ENCODE results near the gene APC2.
"Not testable (repeated sequence)": the region's sequence is repeated elsewhere in the genome, so short reads cannot be mapped to it uniquely, and the experiment has no call there.

The APC2 gene

DNA sequence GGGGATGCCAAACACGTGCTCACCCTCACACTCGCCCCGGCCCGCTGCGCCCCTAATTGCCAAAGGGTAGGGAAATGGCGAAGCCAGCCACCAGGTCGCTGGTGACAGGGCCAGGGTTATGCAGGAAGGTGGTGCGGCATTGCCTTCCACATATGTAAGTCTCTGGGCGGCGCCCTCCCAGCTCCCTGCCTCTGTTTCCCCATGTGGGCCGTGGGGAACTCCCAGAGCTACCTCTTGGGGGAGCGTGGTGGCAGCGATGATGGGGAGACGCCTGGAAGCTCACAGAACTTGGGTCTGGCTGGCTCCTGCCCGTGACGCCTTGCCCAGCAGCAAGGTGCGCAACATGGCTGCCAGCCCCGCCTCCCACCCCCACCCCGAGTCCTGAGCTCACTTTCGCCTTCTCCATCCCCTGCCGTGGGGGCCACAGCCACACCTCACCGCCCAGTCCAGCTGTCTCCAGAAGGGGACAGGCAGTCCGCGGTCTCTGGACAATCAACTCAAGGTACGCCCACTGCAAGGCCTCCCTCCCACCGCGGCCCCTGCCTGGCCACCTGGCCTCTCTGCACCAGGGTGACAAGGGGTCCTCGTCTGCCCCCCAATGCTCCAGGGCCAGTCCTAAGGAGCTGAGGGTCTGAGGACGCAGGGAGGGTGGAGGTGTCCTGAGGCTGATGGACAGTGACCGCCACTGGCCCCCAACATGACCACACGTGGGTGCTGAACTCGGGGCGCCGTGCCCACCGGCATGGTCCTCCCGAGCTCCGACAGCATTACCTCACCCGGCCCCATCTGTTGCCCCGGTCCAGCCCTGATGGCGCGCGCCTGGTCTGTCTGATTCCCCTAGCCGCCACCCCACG lies 22.5 kb downstream of the APC2 start:
- Histone ChIP-seq H3K4me1 (ENCODE audit: control insufficient read depth in 1 of 2, insufficient read depth in 2 of 2, low read length in 2 of 2) (peaks cover 0 to 58% of the 10 kb centered on the region in 2 donors), H3K27me3 (ENCODE audit: low read depth, low read length) (peaks cover 34% of the 10 kb centered on the region), H3K27ac (ENCODE audit: low read length) (no peak overlapping the region), H3K4me3 (ENCODE audit: low read depth in 1 of 2, low read length in 2 of 2) (no peak overlapping the region), H3K36me3 (ENCODE audit: control insufficient read depth in 1 of 2, insufficient read depth in 2 of 2, low read length in 2 of 2) (peaks cover 0 to 24% of the 10 kb centered on the region in 2 donors), H3K9me3 (ENCODE audit: control insufficient read depth in 1 of 2, low read length in 2 of 2) (no peaks in the 10 kb centered on the region)

DNA sequence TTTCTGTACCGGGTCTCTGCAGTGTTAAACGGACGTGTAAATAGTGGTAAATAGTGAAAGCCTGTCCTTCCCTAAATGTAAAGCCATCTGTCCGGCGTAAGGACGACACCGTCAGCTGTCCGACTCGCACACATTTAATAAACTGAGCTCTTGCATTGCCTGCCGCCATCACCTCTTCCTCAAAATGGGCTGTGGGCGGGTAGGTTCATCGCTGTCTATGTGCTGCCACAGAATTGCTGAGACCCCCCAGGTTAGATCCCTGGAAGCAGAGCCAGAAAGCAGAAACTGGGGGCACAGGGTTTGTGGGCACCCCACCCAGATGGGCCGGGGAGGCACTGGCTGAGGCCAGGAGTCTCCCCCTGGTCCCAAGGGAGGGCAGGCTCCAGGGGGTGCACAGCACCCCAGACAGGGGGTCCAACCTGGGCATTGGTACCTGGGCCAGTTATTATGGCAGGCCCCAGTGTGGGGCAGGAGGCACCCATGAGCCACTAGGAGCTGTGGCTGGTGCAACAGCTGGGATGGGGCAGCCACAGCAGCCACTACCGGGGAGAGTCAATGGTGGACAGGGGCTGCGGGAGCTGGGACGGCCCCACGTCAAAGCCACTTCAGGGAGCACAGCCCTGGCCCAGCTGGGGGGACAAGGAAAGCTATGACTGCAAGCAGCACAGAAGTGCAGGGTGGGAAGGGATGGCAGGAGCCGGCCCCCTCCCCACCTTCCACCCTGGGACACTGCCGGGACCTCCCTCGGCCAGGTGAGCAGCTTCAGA lies 23.3 kb downstream of the APC2 start:
- peaks cover 0 to 24% of the 10 kb centered on the region in 2 donors for H3K36me3 ChIP-seq (ENCODE audit: control insufficient read depth in 1 of 2, insufficient read depth in 2 of 2, low read length in 2 of 2)
- no peak overlapping the region for H3K27ac ChIP-seq (ENCODE audit: low read length)
- H3K4me3 ChIP-seq (ENCODE audit: low read depth in 1 of 2, low read length in 2 of 2), result no peak overlapping the region
- H3K27me3 ChIP-seq (ENCODE audit: low read depth, low read length), result peaks cover 32% of the 10 kb centered on the region
- H3K9me3 ChIP-seq (ENCODE audit: control insufficient read depth in 1 of 2, low read length in 2 of 2), result no peaks in the 10 kb centered on the region
- peaks cover 0 to 56% of the 10 kb centered on the region in 2 donors for H3K4me1 ChIP-seq (ENCODE audit: control insufficient read depth in 1 of 2, insufficient read depth in 2 of 2, low read length in 2 of 2)

DNA sequence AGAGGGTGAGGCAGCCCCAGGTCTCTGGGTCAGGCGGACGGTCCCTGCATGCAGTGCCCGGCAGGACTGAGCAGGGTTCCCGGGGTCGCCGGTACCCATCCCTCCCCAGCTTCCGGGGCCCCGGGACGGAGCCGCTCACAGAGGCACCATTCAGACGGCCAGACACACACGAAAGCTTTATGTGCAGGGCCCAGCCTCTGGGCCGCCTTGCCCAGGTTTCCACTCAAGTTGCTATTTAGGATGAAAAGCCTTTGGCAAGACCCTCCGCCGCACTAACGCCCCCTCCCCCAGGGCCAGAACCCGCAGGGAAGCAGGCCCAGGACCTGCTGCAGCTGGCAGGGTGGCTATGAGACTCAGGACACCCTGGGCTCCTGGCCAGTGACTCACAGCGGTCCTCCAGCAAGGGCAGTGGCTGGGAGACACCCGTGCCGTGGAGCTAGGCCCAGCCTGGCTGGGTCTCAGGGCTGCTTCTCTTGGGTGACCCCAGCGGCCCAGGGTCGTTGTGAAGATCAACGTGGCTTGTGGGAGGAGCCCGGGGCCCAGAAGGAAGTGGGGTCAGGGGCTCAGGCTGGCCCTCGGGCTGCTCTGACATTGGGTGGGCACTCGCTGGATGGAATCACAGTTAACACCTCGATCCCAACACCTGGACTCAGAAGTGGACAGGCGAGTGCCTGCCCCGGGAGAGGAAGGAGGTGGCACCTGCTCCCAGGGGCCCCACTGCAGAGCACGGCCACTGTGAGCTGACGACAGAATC lies 24.3 kb downstream of the APC2 start:
- H3K36me3 ChIP-seq (ENCODE audit: control insufficient read depth in 1 of 2, insufficient read depth in 2 of 2, low read length in 2 of 2), result peaks cover 0 to 24% of the 10 kb centered on the region in 2 donors
- H3K9me3 ChIP-seq (ENCODE audit: control insufficient read depth in 1 of 2, low read length in 2 of 2), result no peaks in the 10 kb centered on the region
- peaks cover 26% of the 10 kb centered on the region for H3K27me3 ChIP-seq (ENCODE audit: low read depth, low read length)
- no peak overlapping the region for H3K27ac ChIP-seq (ENCODE audit: low read length)
- H3K4me3 ChIP-seq (ENCODE audit: low read depth in 1 of 2, low read length in 2 of 2), result no peak overlapping the region
- H3K4me1 ChIP-seq (ENCODE audit: control insufficient read depth in 1 of 2, insufficient read depth in 2 of 2, low read length in 2 of 2), result peaks cover 0 to 53% of the 10 kb centered on the region in 2 donors

DNA sequence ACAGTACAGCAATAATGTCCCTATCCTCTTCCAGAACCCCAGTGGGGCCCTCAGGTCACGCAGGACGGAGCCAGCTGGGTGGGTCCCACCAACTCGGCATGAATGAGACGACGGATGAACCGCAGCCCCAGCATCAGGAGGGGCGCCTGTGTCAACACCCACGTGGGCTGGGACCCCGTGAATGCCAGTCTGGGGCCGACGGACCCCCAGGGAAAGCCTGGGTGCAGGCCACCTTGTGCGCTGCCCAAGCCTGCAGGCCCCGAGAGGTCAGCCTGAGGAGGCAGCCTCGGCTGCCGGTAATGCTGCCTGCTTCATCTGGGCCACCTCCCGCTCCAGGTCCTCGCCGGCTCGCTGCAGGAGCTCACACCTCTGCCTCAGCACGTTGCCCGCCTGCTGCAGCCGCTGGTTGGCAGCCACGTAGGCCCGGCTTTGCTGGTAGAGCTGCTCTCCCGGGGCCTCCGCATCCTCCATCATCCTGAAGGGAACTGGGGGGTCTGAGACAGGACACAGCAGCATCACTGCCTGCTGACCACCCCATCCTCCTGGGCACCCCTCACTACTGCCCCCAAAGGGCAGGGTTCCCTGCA lies 24.9 kb downstream of the APC2 start:
- Histone ChIP-seq H3K4me3 (ENCODE audit: low read depth in 1 of 2, low read length in 2 of 2) (no peak overlapping the region), H3K4me1 (ENCODE audit: control insufficient read depth in 1 of 2, insufficient read depth in 2 of 2, low read length in 2 of 2) (peaks cover 0 to 50% of the 10 kb centered on the region in 2 donors), H3K27me3 (ENCODE audit: low read depth, low read length) (peaks cover 26% of the 10 kb centered on the region), H3K36me3 (ENCODE audit: control insufficient read depth in 1 of 2, insufficient read depth in 2 of 2, low read length in 2 of 2) (peaks cover 0 to 24% of the 10 kb centered on the region in 2 donors), H3K27ac (ENCODE audit: low read length) (no peak overlapping the region), H3K9me3 (ENCODE audit: control insufficient read depth in 1 of 2, low read length in 2 of 2) (no peaks in the 10 kb centered on the region)

DNA sequence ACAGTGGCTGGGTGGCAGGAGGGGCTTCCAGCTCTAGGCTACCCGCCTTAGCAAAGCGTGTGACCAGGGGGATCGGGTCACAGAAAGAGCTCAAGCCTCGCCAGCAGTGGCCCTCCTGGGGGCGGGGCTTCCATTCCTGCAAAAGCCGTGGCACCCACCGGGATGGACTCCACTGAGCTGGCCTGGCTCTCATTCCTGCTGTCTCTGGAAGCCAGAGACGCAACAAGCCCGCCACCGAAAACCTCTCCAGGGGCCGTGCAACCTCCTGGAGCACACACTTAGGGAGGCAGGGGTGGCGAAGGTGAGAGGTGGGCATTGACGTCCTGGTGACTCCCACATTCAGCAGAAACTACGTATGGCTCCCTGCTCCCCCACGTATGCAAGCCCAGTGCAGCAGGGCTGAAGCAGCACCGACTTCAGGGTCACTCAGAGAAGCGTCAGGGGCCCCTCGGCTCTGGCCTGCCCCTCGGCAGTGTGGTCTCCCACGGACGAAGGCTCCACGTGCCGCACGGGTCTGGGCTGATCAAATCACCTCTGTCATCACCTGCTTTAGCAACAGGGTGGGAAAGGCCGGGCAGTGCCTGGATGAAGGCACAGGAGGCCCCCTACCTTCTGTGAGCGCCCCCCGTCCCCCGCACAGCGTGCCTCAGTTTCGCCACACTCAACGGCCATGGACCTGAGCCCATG lies 26.0 kb downstream of the APC2 start:
- Histone ChIP-seq H3K9me3 (ENCODE audit: control insufficient read depth in 1 of 2, low read length in 2 of 2) (no peaks in the 10 kb centered on the region), H3K4me1 (ENCODE audit: control insufficient read depth in 1 of 2, insufficient read depth in 2 of 2, low read length in 2 of 2) (peaks cover 0 to 39% of the 10 kb centered on the region in 2 donors), H3K36me3 (ENCODE audit: control insufficient read depth in 1 of 2, insufficient read depth in 2 of 2, low read length in 2 of 2) (peaks cover 0 to 24% of the 10 kb centered on the region in 2 donors), H3K27ac (ENCODE audit: low read length) (no peak overlapping the region), H3K4me3 (ENCODE audit: low read depth in 1 of 2, low read length in 2 of 2) (no peak overlapping the region), H3K27me3 (ENCODE audit: low read depth, low read length) (peaks cover 18% of the 10 kb centered on the region)

DNA sequence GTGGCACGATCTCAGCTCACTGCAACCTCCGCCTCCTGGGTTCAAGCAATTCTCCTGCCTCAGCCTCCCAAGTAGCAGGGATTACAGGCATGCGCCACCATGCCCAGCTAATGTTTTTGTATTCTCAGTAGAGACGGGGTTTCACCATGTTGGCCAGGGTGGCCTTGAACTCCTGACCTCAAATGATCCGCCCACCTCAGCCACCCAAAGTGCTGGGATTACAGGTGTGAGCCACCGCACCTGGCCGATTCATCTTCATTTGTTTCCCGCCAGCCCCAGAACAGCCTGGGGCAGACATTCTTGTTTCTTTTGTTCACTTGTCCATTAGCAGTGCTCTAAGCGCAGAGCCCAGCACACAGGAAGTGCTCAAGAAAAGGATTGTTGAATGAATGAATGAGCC lies 27.1 kb downstream of the APC2 start:
- Histone ChIP-seq H3K4me1 (ENCODE audit: control insufficient read depth in 1 of 2, insufficient read depth in 2 of 2, low read length in 2 of 2) (peaks cover 0 to 28% of the 10 kb centered on the region in 2 donors), H3K36me3 (ENCODE audit: control insufficient read depth in 1 of 2, insufficient read depth in 2 of 2, low read length in 2 of 2) (peaks cover 0 to 24% of the 10 kb centered on the region in 2 donors)
- H3K27ac ChIP-seq (ENCODE audit: low read length); H3K27me3 ChIP-seq (ENCODE audit: low read depth, low read length); H3K9me3 ChIP-seq (ENCODE audit: control insufficient read depth in 1 of 2, low read length in 2 of 2); H3K4me3 ChIP-seq (ENCODE audit: low read depth in 1 of 2, low read length in 2 of 2): not testable (repeated sequence)

DNA sequence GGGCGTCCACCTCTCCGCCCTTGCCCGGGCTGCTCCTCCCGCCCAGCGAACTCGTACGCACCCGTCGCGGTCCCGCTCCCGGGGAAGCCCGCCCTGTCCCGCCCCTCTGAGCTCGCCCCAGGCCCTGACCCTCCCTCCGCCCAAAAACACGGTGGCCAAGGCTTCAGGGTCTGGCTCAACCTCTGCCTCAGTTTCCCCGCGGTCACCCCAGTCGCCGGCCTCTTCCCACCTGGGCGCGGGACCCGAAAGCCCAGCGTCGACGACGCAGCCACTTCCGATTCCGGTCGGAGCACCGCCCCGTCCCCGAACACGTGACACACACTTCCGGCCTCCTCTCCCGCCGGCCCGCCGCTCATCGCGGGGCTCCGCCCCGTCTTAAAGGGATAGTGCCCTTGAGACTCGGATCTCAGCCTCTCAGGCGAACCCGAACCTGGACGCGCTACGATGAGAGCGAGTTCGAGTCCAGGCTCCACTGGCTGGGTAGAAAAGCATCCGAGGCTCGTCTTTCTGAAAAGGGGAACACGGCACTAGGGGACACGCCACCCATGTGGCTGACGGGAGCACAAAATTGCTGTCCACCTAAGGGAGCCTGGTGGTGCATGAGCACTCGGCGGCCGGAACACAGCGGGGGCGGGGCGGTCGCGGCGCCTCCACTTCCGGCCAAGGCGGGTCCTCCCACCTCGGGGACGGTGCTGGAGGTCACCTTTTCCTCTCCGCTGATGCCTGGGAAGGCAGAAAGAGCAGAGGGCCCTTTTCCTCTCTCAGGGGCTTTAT lies 29.2 kb downstream of the APC2 start, which contains the start of gene C19orf25:
TSS of gene C19orf25 (minus strand) at position 282 of the 774 bp plus-strand sequence. CDS start 312 bp downstream, outside the sequence.
- Histone ChIP-seq H3K27me3 (ENCODE audit: low read depth, low read length) (no peaks in the 10 kb centered on the region), H3K9me3 (ENCODE audit: control insufficient read depth in 1 of 2, low read length in 2 of 2) (no peaks in the 10 kb centered on the region), H3K4me3 (ENCODE audit: low read depth in 1 of 2, low read length in 2 of 2) (peak within 1 kb of the TSS; percentile 70 to 81), H3K4me1 (ENCODE audit: control insufficient read depth in 1 of 2, insufficient read depth in 2 of 2, low read length in 2 of 2) (peaks cover 0 to 15% of the 10 kb centered on the region in 2 donors), H3K27ac (ENCODE audit: low read length) (peak within 1 kb of the TSS; percentile 51), H3K36me3 (ENCODE audit: control insufficient read depth in 1 of 2, insufficient read depth in 2 of 2, low read length in 2 of 2) (peaks cover 0 to 24% of the 10 kb centered on the region in 2 donors)

DNA sequence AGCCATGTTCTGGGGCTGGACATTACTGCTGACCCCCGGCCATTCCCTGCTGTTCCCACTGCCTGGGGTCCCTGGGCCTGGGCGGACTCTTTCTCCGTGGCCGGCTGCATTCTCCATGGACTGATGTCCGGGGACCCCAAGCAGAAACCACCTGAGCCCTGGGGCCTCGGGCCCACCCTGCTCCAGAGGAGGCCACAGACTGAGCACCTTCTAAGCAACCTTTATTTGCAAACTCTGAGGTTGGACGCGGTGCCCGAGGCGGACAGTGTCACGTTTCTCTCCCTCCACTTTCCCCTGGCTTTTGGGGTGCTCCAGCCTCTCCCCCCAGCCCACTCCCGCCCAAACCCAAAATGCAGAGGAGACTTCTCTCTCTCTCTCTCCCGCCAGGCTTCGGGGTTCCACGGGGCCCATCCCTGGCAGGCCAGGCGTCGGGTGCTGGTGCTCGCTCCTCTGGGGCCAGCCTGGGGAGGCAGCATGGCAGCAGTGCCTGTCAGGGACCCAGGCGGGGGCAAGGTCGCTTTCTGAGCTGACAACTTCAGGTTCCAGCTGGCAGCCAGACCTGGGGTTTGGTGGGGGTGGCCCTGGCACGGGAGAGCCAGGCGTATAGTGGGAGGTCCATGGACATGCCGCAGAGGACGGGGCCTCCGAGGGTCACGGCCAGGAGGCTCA lies 31.4 kb downstream of the APC2 start:
- H3K27ac ChIP-seq (ENCODE audit: low read length), result no peak overlapping the region
- peaks cover 0 to 3% of the 10 kb centered on the region in 2 donors for H3K36me3 ChIP-seq (ENCODE audit: control insufficient read depth in 1 of 2, insufficient read depth in 2 of 2, low read length in 2 of 2)
- no peaks in the 10 kb centered on the region for H3K9me3 ChIP-seq (ENCODE audit: control insufficient read depth in 1 of 2, low read length in 2 of 2)
- H3K27me3 ChIP-seq (ENCODE audit: low read depth, low read length), result no peaks in the 10 kb centered on the region
- no peak overlapping the region for H3K4me3 ChIP-seq (ENCODE audit: low read depth in 1 of 2, low read length in 2 of 2)
- peaks cover 0 to 10% of the 10 kb centered on the region in 2 donors for H3K4me1 ChIP-seq (ENCODE audit: control insufficient read depth in 1 of 2, insufficient read depth in 2 of 2, low read length in 2 of 2)

DNA sequence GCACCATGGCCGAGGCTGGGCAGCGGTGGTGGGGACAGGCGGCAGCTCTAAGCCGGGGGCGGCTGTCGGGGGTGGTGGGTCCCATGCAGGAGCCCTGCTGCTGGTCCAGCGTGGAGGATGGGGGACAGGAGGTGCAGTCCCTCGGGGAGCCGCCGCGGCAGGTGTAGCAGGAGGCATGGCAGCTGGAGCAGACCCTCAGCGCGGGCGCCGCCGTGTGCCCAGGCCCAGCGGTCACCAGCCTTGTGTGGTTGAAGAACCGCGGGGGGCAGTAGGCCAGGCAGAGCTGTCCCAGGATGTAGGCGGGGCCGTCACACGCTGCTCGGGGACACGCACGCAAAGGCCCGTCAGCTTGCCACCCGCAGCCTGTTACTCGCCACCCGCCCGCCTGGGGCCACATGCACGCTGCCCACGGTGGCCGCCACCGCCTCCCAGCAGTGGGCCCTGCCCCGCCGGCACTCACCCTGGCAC lies 32.0 kb downstream of the APC2 start:
- H3K4me3 ChIP-seq (ENCODE audit: low read depth in 1 of 2, low read length in 2 of 2), result no peak overlapping the region
- no peaks in the 10 kb centered on the region for H3K27me3 ChIP-seq (ENCODE audit: low read depth, low read length)
- peaks cover 0 to 10% of the 10 kb centered on the region in 2 donors for H3K4me1 ChIP-seq (ENCODE audit: control insufficient read depth in 1 of 2, insufficient read depth in 2 of 2, low read length in 2 of 2)
- H3K9me3 ChIP-seq (ENCODE audit: control insufficient read depth in 1 of 2, low read length in 2 of 2), result no peaks in the 10 kb centered on the region
- no peak overlapping the region for H3K27ac ChIP-seq (ENCODE audit: low read length)
- H3K36me3 ChIP-seq (ENCODE audit: control insufficient read depth in 1 of 2, insufficient read depth in 2 of 2, low read length in 2 of 2), result no peaks in the 10 kb centered on the region

All from muscle layer of duodenum (tissue), 2 donors.